Measurements from ENCODE around the gene TYW1.
"Not testable (repeated sequence)": the region's sequence is repeated elsewhere in the genome, so short reads cannot be mapped to it uniquely, and the experiment has no call there.

TYW1 gene

GRCh38 chr7:67135617-67136486 is 139.2 kb downstream of the TYW1 start:
- DNase-seq: not testable (repeated sequence)

- DNase-seq: not testable (repeated sequence)
These were observed 140.9 kb downstream of the TYW1 start for GRCh38 chr7:67137489-67137888.

- DNase-seq: not testable (repeated sequence)
These were observed 143.2 kb downstream of the TYW1 start for GRCh38 chr7:67139876-67140275.

- DNase-seq: not testable (repeated sequence)
These were observed 144.4 kb downstream of the TYW1 start for GRCh38 chr7:67141001-67141400.

- DNase-seq: not testable (repeated sequence)
These were observed 146.6 kb downstream of the TYW1 start for GRCh38 chr7:67143091-67143786.

GRCh38 chr7:67145581-67146193 is 149.1 kb downstream of the TYW1 start:
- not testable (repeated sequence) for DNase-seq

GRCh38 chr7:67149131-67149530 is 152.5 kb downstream of the TYW1 start:
- not testable (repeated sequence) for DNase-seq

- DNase-seq: not testable (repeated sequence)
These were observed 157.7 kb downstream of the TYW1 start for GRCh38 chr7:67154374-67154773.

- not testable (repeated sequence) for DNase-seq
These were observed 159.4 kb downstream of the TYW1 start for GRCh38 chr7:67156064-67156463.

- DNase-seq: not testable (repeated sequence)
These were observed 166.7 kb downstream of the TYW1 start for GRCh38 chr7:67163285-67163684.

- DNase-seq: not testable (repeated sequence)
These were observed 174.5 kb downstream of the TYW1 start for GRCh38 chr7:67171151-67171550.

- not testable (repeated sequence) for DNase-seq
These were observed 180.1 kb downstream of the TYW1 start for GRCh38 chr7:67176730-67177129.

GRCh38 chr7:67178915-67179688 is 182.5 kb downstream of the TYW1 start:
- not testable (repeated sequence) for DNase-seq

- not testable (repeated sequence) for DNase-seq
These were observed 186.5 kb downstream of the TYW1 start for GRCh38 chr7:67182956-67183750.

- DNase-seq: not testable (repeated sequence)
These were observed 188.5 kb downstream of the TYW1 start for GRCh38 chr7:67184912-67185659.

- DNase-seq: not testable (repeated sequence)
These were observed 189.1 kb downstream of the TYW1 start for GRCh38 chr7:67185660-67186129.

- not testable (repeated sequence) for DNase-seq
These were observed 192.5 kb downstream of the TYW1 start for GRCh38 chr7:67189160-67189559.

GRCh38 chr7:67189801-67190465 is 193.3 kb downstream of the TYW1 start:
- DNase-seq: not testable (repeated sequence)

- DNase-seq: not testable (repeated sequence)
These were observed 194.5 kb downstream of the TYW1 start for GRCh38 chr7:67191002-67191720.
